Activated CD4-positive, CD25-positive, alpha-beta regulatory T cell treated with anti-CD3 and anti-CD28 coated beads, Interleukin-2, amount 50 U/mL, for 72 hours (primary cell): ENCODE results near the gene TMEM129.

Experiments
- DNase-seq: peaks from one replicate; pipeline ENCODE4 v3.0.0; 2021

Gene TMEM129

GRCh38 chr4:1743551-1743950 lies 22.4 kb upstream of the TMEM129 start:
- DNase-seq: no peak

GRCh38 chr4:1741208-1741607 lies 20.1 kb upstream of the TMEM129 start:
- no peak for DNase-seq

- DNase-seq: no peak
These were observed 19.0 kb upstream of the TMEM129 start for GRCh38 chr4:1740021-1740545.

GRCh38 chr4:1739358-1739757 lies 18.2 kb upstream of the TMEM129 start:
- DNase-seq: no peak

- no peak for DNase-seq
These were observed 17.3 kb upstream of the TMEM129 start for GRCh38 chr4:1738410-1738809.

- no peak for DNase-seq
These were observed 16.5 kb upstream of the TMEM129 start for GRCh38 chr4:1737666-1738065.

- no peak for DNase-seq
These were observed 15.7 kb upstream of the TMEM129 start for GRCh38 chr4:1736812-1737211.

- DNase-seq: no peak
These were observed 14.1 kb upstream of the TMEM129 start for GRCh38 chr4:1735215-1735614.

- DNase-seq: no peak
These were observed 11.8 kb upstream of the TMEM129 start for GRCh38 chr4:1732911-1733310.

GRCh38 chr4:1731180-1731579 lies 10.1 kb upstream of the TMEM129 start:
- DNase-seq: no peak

GRCh38 chr4:1730532-1731135 lies 9.5 kb upstream of the TMEM129 start:
- DNase-seq: no peak

- DNase-seq: no peak
These were observed 7.2 kb upstream of the TMEM129 start for GRCh38 chr4:1728061-1728980.

- DNase-seq: no peak
These were observed 6.3 kb upstream of the TMEM129 start for GRCh38 chr4:1727117-1728031.

GRCh38 chr4:1726146-1726934 lies 5.2 kb upstream of the TMEM129 start:
- peak; percentile 91 for DNase-seq

GRCh38 chr4:1725521-1725920 lies 4.4 kb upstream of the TMEM129 start:
- no peak for DNase-seq

GRCh38 chr4:1723131-1723801 lies 2.1 kb upstream of the TMEM129 start:
- peak; percentile 60 for DNase-seq

- no peak for DNase-seq
These were observed 1.5 kb upstream of the TMEM129 start for GRCh38 chr4:1722551-1723118.

GRCh38 chr4:1721666-1722550 lies 785 bp upstream of the TMEM129 start:
- no peak for DNase-seq

- peak; percentile 67 for DNase-seq
These were observed 750 bp downstream of the TMEM129 start for GRCh38 chr4:1720163-1720983.
